ENCODE data around the gene DPEP1.

Gene DPEP1

GRCh38 chr16:89599451-89599858 lies 14.0 kb upstream of the DPEP1 start:
- DNase-seq (ENCODE audit: low spot score): peak; percentile 17

GRCh38 chr16:89599902-89600301 lies 13.5 kb upstream of the DPEP1 start:
- DNase-seq (ENCODE audit: low spot score): no peak

DNA sequence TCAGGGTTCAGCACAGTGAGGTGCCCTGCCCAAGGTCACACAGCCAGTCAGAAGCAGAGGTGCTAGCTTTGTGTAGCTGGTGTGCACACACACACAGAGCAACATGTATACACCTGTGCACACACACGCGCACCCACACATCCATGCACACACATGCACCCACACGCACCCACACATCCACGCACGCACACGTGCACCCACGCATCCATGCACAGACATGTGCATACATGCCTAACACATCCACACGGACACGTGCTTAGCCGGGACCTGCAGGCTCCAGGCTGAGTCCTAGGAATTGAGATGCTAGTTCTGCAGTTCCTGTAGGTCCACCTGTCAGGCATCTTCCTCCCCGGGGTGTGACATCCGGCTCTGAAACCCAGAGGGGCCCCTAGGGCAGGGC lies 13.0 kb upstream of the DPEP1 start:
- DNase-seq (ENCODE audit: low spot score): no peak

DNA sequence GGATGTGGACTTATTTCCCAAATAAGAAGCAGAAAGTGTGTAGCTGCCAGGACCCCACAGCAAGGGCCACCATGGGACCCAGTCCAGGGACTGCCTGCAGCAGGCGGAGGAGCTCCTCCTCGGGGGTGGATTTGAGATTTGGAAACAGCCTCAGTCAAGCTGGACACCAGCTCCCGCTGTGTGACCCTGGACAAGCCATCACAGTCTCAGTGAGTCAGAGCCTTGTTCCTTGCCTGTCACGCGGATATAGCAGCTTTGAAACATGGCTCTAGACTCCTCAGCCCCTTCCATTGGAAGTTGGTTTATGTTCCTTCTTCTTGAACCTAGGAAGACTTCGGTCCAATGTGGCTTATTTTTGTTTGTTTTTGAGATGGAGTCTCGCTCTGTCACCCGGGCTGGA lies 12.5 kb upstream of the DPEP1 start:
- no peak for DNase-seq (ENCODE audit: low spot score)

GRCh38 chr16:89601906-89602272 lies 11.6 kb upstream of the DPEP1 start:
- DNase-seq (ENCODE audit: low spot score): no peak

DNA sequence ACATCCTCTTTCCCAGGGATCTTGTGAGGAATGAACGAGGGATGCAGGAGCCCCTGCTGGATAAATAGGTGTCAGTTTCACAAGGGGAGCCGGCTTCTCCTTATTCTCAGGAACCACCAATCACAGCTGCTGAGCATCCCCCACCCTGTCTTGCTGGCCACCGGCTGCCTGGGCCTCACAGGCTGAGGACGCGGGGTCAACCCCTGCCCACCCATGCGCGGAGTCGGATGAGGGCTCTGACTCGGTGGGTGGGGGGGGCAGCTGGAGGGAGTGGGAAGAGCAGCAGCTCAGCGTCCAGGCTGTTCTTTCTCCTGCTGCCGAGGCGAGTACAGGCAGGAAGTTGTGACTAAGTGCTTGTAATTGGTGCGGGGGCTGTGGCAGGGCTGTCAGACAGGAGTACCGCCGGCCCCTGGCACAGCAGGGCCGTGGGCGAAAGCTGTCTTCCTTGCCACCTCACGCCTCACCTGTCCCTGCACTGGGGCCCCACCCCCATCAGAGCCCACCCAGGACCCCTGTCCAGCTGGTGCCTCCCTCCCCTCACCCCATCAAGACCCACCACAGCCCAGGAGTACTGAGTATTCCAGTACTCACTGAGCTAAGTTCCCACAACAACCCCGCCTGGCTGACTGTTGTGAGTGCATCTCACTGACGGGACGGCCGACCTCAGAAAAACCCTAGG lies 11.0 kb upstream of the DPEP1 start:
- DNase-seq (ENCODE audit: low spot score): peak; percentile 36

GRCh38 chr16:89602952-89603590 lies 10.4 kb upstream of the DPEP1 start:
- DNase-seq (ENCODE audit: low spot score): no peak

DNA sequence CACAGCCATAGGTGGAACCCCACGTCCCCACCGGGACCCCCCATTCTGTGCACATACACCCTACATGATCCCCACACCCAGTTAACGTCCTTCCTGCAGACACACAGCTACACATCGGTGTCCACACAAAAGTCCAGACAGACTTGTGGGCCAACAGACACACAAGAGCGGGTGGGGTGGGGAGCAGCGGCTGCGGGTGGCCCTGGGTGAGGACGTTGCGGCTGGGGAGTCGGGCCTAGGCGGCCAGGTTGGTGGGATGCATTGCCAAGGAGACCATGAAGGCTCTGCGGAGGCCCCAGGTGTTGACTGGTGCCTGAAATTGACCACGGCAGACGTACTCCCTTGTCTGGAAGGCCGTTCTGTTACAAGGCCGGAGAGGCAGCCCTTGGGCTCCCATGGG lies 8.7 kb upstream of the DPEP1 start:
- DNase-seq (ENCODE audit: low spot score): no peak

DNA sequence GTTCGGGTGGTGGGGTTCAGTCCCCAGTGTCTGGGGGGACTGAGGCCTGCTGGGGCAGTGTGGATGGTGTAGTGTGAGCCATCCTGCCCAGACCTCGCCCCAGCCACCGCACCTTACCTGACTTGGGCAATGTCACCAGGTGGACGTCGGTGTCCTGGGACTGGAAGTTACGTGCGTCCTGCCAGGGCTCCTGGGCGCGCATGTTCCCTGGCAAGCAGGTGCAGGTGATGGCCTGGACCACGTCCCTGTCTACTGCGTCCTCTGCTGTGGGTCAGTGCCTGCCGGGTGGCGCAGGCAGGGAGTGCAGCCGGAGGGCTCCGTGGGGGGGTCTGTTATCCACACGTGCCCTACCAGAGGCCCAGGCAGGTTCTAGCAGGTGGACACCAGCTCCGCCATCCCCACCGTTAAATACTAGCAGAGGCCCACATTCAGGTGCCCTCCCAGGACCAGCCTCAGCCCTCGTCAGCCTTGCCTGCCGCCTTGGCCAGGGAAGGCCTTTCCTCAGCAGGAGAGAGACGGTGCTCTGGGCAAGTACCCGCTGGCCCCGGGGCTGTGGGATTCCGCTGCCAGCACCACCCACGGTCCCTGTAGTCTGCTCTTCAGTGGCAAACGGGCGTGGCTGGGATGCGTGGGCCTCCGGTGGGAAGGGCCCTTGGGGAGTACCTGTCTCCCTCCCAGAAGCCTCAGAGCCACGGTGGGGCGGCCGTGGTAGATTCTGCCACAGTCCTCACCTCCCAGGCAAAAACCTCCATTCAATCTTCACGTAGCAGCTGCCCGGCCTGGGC lies 8.1 kb upstream of the DPEP1 start:
- no peak for DNase-seq (ENCODE audit: low spot score)

GRCh38 chr16:89606006-89606405 lies 7.4 kb upstream of the DPEP1 start:
- no peak for DNase-seq (ENCODE audit: low spot score)

GRCh38 chr16:89607453-89607852 lies 6.0 kb upstream of the DPEP1 start:
- no peak for DNase-seq (ENCODE audit: low spot score)

- DNase-seq (ENCODE audit: low spot score): no peak
Observed at GRCh38 chr16:89607937-89608740, 5.3 kb upstream of the DPEP1 start.

DNA sequence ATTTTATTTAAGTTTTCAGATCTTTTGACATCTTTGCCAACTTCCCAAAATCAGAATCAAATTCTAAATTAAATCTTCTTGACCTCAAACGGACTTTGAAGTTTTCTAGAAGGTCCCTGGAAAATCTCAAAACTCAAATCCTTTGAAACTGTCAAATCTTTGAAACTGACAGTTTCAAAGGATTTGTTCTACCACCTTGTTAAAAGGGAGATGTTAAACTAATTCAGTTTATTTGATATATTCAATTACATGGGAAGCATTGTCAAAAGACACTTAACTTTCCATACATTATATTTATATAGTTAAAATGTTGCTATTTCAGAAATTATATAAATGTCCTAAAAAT lies 3.4 kb upstream of the DPEP1 start:
- DNase-seq (ENCODE audit: low spot score): no peak

DNA sequence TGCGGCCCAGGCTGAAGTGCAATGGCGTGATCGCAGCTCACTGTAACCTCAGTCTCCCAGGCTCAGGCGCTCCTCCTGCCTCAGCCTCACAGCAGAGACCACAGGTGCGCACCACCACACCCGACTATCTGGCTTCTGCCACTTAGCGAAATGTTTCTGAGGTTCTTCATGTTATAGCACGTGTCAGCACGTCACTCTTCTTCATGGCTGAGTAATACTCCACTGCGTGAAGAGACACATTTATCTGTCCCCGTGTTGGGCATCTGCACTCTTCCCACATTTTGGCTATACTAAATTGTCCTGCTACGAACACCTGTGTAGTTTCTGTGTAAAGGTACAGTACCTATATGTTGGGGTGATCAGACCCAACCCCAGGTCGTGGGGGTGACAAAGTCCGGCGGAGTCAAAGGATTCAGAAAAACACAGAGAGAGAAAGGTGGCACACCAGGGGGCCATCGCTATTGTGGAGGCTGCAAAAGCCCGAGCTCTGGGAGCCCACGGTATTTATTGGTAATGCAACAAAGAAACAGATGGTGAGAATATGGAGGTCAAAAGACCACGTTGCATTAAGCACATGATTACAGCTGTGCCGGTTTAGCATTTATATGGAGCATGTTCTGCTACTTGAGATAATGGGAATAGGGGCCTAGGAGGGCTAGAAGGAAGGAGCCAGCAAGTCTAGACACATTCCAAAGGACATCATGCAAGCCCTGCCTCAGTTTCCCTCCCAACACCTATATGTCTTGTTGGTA lies 851 bp upstream of the DPEP1 start:
- no peak for DNase-seq (ENCODE audit: low spot score)

GRCh38 chr16:89613954-89614459 lies 565 bp downstream of the DPEP1 start:
- DNase-seq (ENCODE audit: low spot score): no peak

DNA sequence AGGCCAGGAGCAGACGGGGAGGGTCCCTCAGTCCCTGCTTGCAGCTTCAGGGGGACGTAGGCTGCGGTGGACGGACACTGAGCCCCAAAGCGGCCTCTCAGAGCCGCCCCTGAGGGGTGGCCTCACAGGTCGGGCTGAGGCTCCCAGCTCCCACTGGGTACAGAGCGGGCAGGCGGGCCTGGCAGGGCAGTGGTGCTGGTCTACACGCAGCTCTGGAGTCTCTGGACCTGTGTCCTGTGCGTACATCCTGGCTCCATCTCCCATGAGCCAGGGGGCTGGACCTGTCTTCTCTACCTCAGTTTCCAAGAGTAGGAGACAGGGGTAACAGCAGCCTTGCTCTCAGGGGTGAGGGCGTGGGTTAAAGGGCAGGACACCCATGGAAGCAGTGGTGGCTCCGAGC lies 1.7 kb downstream of the DPEP1 start:
- DNase-seq (ENCODE audit: low spot score): no peak

GRCh38 chr16:89615596-89616090 lies 2.2 kb downstream of the DPEP1 start:
- no peak for DNase-seq (ENCODE audit: low spot score)

GRCh38 chr16:89616623-89617022 lies 3.2 kb downstream of the DPEP1 start:
- no peak for DNase-seq (ENCODE audit: low spot score)

DNA sequence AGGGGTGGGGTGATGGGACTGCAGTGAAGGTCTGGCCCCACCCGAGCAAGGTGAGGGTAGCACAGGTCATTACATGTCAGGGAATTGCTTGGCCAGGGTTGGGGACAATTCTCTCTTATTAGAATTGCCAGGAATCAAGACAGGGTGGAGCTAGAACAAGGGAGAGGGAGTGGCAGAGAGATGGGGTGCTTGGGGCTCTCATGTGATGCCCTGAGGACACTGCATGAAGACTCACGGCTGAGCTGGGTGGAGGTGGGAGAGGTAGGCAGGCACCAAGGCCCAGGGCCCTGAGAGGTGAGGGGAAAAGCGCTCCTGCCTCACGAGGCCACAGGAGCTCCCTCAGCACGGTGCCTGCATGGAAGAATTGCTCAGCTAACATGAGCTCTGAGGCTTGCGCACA lies 3.6 kb downstream of the DPEP1 start:
- DNase-seq (ENCODE audit: low spot score): no peak

DNA sequence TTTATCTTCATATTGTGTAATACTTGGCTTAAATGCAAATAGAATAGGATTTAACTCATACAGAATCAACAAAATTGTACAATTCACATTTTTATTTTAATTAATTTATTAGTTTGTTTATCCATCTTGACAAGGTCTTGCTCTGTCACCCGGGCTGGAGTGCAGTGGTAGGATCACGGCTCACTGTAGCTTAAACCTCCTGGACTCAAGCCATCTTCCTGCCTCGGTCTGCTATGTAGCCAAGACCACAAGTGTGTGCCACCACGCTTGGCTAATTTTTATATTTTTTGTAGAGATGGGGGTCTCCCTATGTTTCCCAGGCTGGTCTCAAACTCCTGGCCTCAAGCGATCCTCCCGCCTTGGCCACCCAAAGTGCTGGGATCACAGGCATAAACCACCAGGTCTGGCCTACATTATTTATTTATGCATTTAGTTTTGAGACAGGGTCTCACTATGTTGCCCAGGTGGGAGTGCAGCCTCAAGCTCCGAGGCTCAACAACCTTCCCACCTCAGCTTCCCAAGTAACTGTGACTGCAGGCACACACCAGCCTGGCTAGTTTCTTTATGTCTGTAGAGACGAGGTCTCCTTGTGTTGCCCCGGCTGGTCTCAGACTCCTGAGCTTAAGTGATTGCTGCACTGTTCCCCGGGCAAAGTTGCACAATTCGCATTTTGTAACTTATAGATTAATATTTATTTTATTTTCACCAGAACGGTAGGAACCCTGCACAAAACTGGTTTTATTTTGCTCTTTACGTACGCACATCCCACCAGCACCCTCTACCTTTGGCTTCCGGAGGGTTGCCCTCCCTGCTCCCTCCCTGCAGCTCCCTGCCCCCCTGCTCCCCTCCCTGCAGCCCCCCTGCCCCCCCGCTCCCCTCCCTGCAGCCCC lies 4.9 kb downstream of the DPEP1 start:
- DNase-seq (ENCODE audit: low spot score): no peak

Measured in germinal center (tissue), 1 donor.